ENCODE measurements around the gene FGF12. TPM values are rescaled to one million over a fixed set of nuclear protein-coding genes. Genes with fewer than 3 reads are reported as not detected.

FGF12 gene
- total RNA-seq, 1 donor from 2014 or later = 450 TPM

DNA sequence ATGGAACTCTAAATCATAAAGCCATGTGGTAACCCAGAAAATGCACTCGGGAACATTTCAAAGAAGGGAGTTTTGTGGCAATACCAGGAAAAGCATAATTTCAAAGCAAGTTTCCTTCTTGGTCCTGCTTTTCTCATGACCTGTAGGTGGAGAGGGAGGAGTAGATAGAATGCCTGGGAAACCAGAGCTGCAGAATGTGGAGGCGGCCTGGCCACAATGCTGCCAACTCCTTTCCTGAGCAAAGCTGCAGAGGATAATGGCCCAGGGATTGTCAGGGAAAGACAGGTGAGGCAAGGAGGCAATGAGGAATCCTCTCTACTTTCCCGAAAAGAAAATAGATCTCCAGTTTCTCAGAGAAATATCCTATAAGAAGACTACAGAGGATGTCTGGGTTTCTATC, 330.3 kb downstream of the FGF12 start:
- ATAC-seq = no peak
- DNase-seq = no peak
- intact Hi-C loops (cut with micrococcal nuclease) = no loop called here

DNA sequence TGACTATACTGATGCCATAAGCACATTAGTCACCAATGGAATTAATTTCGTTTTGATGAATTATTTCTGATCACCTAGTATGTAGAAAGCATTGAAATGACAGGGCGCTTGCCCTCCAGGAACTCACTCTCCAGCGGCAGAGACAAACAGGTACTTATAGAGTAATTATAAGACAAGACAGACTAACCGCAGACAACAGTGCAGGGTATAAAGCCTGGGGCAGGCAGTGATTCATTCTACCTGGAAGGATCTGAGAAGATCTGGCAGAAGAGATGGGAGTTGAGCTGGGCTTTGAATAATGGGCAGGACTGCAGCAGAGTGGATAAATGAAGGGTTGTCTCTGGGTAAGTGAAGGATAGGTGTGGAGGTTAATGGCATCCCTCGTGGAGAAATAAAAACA, 331.8 kb downstream of the FGF12 start:
- intact Hi-C loops (cut with micrococcal nuclease) = no loop called here
- ATAC-seq (no peak), DNase-seq (no peak)

DNA sequence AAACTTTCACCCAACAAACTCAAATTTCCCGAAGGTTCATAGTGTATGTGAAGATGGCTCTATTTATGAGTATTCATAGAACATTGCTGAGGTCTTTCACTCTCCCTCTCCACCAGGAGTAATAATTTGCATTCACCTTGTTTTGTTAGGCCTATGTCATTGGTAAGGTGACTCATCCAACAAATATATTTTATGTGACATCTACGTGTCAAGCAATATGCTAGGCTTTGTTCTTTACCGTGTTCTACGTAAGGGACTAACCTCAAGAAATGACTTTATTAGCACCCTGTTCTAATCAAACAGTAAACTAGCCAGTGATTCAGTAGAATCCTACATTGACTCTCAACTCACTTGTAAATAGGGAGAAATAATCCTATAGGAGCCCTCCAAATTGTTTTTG, 334.4 kb downstream of the FGF12 start:
- ATAC-seq (no peak), DNase-seq (no peak)
- intact Hi-C loops (cut with micrococcal nuclease) = no loop called here

DNA sequence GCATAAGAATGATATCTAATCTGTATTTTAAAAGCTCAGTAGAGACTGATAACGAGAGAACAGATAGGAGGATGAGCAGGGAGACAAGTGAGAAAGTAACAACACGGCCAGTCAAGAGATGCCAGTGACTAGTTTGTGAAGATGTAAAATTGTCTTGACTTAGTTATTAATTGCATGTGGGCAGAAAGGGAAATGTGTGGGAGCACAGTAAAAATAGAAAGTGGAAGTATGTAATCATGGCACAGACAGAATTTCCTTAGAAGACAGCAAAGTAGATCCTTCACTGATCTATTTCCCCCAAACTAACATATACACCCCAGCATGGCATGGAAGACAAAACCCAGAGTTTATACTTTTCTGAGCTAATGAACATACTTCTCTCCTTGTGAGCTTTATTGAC, 344.5 kb downstream of the FGF12 start:
- intact Hi-C loops (cut with micrococcal nuclease) = no loop called here
- DNase-seq (no peak), ATAC-seq (no peak)

DNA sequence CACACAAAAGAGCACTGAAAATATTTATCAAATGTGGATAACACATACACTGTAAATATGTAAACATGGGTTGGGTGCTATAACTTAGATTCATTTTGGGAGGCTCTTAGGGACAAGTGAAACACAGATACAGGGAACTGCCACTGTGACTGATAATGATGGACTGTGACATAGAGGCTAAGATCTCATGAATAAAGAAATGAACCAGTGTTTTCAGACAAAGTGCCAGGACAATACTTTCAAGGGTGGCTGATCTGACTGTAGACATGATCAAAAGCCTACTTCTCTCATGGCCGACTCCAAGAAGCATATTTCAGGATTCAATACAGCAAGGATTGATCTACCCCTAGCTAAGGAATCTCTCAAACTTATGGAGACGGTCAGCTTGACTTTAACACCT, 353.8 kb downstream of the FGF12 start:
- DNase-seq (no peak), ATAC-seq (no peak)
- intact Hi-C loops (cut with micrococcal nuclease) = no loop called here

DNA sequence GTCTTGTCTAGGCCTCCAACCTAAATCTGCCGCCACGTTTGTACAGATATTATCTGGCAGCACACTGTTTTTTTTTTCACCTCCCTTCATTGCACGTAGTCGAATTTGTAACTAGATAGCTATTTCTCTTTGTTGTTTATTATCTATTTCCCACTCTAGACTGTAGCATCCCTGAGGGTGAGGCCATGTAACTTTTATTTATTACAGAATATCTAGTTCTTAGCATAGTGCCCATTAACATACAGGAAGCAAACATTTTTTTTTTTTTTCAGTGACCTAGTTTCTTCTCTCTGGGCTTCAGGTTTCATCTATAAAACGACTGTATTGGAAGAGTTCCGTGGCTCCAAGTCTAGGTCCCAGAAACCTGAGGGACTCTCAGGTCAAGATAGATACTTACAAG, 354.3 kb downstream of the FGF12 start:
- ATAC-seq (no peak), DNase-seq (no peak)
- intact Hi-C loops (cut with micrococcal nuclease) = no loop called here

DNA sequence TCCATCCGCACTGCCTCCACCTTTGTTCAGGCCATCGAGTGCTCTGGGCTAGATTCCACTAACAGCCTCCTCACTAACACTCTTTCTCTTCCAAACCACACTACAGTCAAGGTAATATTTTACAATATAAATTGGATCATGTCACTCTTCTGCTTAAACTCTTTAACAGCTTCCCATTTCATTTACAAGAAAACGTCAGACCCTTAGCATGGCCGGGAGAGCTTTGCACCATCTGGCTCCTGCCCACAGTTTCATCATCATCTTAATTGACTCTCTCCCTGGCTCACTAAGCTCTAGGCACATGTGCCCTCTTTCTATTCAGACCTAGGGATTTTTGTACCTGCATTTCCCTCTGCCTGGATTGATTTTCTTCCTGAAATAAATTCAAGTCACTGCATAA, 354.7 kb downstream of the FGF12 start:
- no peak for ATAC-seq
- DNase-seq = no peak
- intact Hi-C loops (cut with micrococcal nuclease) = no loop called here

DNA sequence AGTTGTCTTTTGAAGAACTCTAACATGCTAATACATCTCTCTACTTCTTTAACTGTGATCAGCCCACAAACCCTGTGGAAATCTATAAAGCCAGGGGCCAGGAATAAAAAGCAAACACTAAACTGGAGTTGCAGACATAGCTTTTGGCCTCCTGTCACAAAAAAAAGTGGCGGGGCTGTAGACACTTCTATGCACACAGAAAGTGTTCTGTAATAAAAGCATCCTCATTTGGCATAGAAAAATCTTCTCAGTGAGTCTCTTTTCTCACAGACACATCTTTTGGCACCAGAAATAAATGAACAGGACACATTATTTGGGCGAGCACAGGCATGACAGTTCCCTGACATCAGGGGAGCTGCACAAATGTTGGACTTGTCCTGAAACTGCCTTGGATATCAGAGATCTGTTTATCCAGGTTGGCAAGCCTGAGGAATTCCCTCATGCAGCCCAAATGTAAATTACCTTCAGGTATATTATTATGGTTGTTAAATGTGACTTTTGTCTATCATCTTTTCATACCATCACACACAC, 355.4 kb downstream of the FGF12 start:
- DNase-seq (no peak), ATAC-seq (no peak)
- intact Hi-C loops (cut with micrococcal nuclease) = no loop called here

DNA sequence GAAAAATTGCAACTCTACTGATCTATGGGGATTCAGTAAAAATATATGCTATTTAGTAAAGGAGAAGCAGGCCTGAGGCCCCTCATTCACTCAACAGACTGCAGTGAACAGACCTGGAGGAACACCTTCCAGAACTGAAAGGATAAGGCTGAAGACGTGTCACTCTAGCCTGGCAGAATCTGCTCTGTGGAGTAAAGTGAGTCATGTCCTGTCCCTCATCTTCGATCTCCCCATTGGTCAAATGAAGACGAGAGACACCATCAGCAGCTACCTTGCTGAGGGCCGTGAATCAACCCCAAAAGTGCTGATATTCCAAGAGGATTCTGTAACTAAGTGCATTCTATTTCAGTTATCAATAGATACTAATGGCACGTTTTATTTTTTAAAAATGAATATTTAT, 359.7 kb downstream of the FGF12 start:
- DNase-seq (no peak), ATAC-seq (peak; percentile 9)
- intact Hi-C loops (cut with micrococcal nuclease) = no loop called here

DNA sequence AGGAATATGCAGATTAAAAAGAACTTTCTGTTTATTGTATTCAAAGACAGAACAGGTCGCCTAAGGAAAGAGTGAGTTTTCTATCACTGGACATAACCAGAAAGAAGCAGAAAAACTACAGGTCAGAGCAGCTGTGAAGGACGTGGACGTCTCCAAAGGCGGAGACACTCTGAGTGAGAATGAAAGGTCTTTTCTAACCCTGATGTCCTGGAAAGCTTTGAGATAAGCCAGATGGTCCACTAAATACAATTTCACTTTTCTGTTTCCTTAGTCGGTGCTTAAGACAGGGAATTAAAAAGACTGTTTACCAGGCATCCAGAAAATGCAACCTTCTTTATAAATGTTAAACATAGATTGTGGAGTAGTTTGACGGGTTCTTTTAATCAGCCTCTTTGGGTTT, 360.4 kb downstream of the FGF12 start:
- intact Hi-C loops (cut with micrococcal nuclease) = no loop called here
- DNase-seq (no peak), ATAC-seq (no peak)

DNA sequence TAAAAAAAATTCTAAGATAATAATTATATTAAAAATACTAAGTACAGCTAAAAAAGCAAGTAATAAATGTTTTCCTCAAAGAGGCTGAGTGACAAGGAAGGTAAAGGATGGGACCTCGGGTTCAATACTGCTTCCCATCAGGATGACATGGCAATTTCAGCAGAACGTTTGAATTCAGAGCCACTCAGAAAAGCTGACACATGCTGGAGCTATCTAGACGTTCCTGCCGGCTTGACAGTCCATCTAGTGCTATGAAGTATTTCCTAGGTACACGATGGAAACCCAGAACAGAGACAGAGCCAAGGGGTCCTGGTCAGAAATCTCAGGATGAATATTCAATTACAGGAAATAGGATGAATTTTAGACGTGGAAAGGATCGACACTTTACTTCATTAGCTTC, 361.8 kb downstream of the FGF12 start:
- DNase-seq = no peak
- intact Hi-C loops (cut with micrococcal nuclease) = no loop called here
- peak; percentile 60 for ATAC-seq

DNA sequence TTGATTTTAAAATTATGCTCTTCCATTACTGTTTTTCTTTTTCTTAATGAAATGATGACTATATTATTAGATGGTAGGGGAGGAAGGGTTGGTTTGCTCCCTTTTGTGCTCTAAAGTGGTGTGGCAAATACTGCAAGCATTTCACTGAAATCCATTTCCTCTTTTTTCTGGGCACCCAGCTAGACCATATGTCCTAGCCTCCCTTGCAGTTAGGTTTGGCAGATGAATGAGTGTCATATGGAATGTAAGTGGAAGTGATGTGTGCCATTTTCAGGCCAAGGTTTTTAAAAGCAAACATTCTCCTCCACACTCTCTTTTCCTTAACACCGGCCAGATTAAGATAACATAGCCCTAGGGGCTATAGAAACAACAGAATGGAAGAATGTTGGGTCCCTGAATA, 363.0 kb downstream of the FGF12 start:
- no peak for ATAC-seq
- intact Hi-C loops (cut with micrococcal nuclease) = no loop called here
- no peak for DNase-seq

DNA sequence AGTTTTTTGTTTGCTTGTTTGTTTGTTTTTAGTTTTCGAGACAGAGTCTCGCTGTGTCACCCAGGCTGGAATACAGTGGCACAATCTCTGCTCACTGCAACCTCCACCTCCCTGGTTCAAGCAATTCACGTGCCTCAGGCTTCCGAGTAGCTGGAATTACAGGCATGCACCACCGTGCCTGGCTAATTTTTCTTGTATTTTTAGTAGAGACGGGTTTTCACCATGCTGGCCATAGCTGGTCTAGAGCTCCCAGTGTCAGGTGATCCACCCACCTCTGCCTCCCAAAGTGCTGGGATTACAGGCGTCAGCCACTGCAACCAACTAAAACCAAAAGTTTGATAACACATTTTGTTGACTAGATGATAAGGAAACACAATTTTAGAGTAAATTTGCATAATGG, 372.7 kb downstream of the FGF12 start:
- no peak for DNase-seq
- peak; percentile 46 for ATAC-seq
- intact Hi-C loops (cut with micrococcal nuclease) = no loop called here

DNA sequence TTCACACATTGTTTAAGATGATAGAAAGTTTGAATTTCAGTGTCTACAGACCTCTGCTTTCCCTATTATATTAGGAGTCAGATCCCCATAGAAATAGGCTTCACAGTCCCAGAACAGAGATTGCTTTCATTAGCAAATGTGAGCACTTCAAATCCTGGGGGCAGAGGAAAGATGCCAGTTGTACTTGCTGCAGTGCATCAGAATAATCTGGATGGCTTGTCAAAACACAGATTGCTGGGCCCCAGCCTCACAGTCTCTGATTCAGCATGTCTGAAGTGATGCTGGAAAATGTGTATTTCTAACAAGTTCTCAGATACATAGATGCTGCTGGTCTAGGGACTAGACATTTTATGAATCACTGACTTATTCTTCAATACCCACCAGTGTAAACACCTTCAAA, 375.2 kb downstream of the FGF12 start:
- ATAC-seq = no peak
- DNase-seq = no peak
- intact Hi-C loops (cut with micrococcal nuclease) = no loop called here

DNA sequence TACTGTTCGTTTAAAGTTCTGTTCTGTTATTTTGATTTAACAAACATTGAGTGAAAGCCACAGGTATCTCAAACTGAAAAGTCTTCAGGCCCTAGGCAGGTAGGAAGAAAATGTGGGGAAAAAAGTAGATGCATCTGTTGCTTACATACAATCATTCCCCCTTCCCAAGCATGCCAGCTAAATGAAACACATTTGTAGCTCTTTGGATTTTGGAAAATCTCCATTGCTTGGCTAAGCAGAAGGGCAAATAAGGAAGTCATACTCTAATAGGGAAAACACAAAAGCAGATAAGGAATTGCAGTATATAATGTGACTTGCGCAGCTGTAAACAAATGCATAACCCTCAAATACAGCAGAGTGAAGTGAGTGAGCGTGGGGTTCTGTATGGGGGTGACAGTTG, 375.9 kb downstream of the FGF12 start:
- intact Hi-C loops (cut with micrococcal nuclease) = no loop called here
- ATAC-seq = no peak

DNA sequence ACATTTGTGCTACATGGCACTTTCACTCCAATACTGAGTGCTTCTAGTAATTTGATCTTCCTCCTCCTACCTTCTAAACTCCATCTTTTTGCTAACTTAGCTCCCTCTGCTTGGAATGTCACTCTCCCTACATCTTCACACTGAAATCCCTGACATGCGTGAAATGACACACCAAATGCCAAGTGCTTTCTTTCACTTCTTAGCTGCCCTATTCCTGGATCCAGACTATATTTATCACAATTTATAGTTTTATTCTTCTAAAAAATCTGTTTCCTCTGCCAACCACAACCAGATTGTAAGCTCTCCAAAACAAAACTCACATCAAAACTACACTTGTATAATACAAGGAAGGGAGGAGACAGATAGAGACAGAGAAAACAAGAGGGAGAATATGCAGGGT, 387.3 kb downstream of the FGF12 start:
- intact Hi-C loops (cut with micrococcal nuclease) = no loop called here
- DNase-seq (no peak), ATAC-seq (no peak)

More for the DNA sequence above, 375.9 kb downstream of the FGF12 start:
- DNase-seq = no peak

DNA sequence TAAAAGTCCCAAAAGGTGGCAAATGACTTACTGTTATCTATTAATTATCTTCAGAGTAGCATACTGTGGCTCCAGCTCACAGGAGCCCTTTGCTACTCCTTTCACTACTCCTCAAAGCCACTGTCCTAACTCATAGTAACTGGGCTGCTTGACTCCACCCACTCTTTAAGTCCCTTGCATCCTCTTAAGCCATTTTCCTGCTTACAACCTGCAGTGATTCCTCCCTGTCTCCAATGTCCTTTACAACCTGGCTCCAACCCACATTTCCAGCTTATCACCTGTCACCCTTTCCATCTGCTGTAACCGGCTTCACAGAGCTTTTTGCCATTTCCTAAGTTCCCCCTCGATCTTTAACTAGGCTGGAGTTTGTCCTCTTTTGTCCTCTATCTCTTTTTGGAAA, 388.1 kb downstream of the FGF12 start:
- peak; percentile 48 for ATAC-seq
- no peak for DNase-seq
- intact Hi-C loops (cut with micrococcal nuclease) = no loop called here

DNA sequence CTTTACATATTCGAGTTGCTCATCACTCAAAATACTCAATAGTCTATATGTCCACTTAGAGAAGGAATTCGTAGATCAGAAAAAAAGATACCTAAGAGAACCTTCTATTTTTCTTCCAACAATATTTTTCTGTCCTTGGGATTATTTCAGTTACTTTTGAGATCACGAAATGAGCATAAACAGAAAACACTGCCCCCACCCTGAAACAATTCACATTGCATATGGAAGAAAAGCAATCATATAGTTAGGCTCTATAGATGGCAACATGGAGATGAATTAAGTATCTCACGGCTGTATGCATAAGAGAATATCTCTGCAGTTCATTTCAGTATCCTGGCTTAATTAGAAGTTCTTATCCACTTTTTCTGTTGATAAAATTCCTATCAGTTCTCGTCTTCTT, 391.1 kb downstream of the FGF12 start:
- intact Hi-C loops (cut with micrococcal nuclease) = no loop called here
- DNase-seq (no peak), ATAC-seq (no peak)

DNA sequence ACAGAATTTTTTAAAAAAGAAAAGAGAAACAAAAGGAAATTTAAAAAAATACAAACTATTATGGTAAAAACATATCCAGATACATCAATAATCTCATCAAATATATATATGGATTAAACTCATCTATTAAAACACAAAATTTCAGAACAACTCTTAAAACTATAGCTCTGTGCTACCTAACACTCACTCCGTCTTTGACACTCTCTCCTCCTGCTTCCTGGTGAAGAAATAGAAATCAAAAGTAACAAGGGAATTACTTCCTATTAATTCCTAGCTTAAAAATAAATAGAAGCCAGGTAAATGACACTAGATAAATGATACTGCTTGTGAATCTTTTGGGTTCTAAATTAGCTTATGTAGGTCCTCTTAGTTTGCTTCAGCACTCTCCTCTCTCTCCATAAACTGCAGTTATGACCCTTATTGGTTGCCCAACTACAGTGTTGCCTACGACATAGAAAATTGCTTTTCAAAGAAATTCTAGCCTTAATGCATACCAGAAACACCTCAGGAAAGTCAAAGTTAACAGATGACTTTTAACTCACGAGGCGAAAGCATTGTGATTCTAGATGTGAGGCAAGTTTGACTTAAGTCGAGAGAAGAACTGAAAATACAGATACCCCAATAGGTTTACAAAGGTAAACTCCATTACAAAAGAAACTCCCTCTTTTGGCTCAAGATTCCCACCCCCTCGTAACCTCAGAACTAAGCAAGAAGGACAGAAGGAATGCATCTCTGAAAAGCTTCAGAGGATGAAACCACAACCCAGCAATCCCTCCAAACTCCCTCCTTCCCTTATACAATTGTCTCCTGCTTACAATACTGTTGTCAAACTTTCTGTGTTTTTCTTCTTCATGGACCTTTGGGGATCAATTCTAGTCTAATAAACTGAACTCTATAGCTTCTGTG, 394.7 kb downstream of the FGF12 start:
- ATAC-seq = no peak
- no peak for DNase-seq
- intact Hi-C loops (cut with micrococcal nuclease) = no loop called here

DNA sequence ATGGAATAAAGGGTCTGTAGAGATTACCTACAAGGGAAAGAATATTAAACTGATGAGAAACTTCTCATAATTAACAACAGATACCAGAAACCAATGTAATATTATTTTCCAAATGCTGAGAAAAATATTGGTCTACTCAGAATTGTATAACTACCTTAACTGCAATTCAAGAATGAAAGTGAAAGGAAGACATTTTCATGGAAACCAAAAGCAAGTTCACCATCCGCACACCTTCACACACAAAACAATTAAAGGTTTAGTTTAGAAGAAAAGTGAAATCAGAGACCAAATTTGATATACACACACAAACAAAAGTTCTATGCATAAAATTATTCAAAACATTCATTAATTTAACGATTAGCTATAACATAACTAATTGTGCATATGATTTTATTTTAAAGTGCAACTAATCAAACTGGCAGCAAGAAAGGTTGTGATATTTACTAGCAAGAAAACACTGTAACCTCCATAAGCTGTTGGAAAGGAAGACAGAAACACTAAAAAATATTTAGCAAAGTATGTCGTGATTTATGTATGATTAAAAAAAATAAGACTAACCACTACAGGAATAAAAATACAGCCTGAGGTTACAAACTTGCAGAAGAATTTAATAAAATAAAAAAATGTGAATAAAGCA, 395.5 kb downstream of the FGF12 start:
- intact Hi-C loops (cut with micrococcal nuclease) = no loop called here
- DNase-seq = no peak
- no peak for ATAC-seq

DNA sequence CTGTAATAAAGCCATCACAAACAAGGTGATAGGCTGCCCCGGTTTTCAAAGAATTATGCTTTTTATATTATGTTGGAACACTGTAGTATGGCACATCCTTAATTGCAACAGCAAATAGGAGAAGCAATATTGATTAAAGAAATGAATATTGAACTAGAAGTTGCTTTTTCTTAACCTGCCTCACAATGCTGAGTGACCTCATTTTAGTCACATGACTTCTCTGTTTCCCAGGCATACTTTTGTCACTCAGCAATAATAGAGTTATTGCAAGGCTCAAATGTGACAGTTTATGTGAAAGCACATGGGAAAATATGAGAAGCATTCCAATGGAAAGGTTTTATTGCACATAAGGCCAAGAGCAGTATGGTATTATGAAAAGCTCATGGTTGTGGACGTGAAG, 400.7 kb downstream of the FGF12 start:
- no peak for DNase-seq
- ATAC-seq = no peak
- intact Hi-C loops (cut with micrococcal nuclease) = no loop called here

All from left ventricle myocardium superior (tissue), 1 donor.